Measurements from ENCODE around the gene LRG1.

The LRG1 gene

GRCh38 chr19:4541114-4541805 is 1.4 kb upstream of the LRG1 start:
- Histone ChIP-seq H3K27me3 (ENCODE audit: low read depth, low read length) (no peaks in the 10 kb centered on the region), H3K4me3 (ENCODE audit: low read length) (no peak overlapping the region), H3K9me3 (ENCODE audit: insufficient read depth, low read length) (no peaks in the 10 kb centered on the region), H3K27ac (ENCODE audit: low read length) (no peak overlapping the region), H3K4me2 (ENCODE audit: low read length) (no peak overlapping the region), H4K20me1 (ENCODE audit: insufficient read depth, low read length) (no peaks in the 10 kb centered on the region), H2AFZ (ENCODE audit: low read depth, low read length) (no peak overlapping the region), H3K9ac (ENCODE audit: low read length) (no peak overlapping the region), H3K79me2 (ENCODE audit: low read length) (no peaks in the 10 kb centered on the region), H3K4me1 (ENCODE audit: low read length) (peaks cover 29% of the 10 kb centered on the region), H3K36me3 (replicated peaks; ENCODE audit: low read depth, low read length) (no peaks in the 10 kb centered on the region)
- TF ChIP-seq, protein P1, sequence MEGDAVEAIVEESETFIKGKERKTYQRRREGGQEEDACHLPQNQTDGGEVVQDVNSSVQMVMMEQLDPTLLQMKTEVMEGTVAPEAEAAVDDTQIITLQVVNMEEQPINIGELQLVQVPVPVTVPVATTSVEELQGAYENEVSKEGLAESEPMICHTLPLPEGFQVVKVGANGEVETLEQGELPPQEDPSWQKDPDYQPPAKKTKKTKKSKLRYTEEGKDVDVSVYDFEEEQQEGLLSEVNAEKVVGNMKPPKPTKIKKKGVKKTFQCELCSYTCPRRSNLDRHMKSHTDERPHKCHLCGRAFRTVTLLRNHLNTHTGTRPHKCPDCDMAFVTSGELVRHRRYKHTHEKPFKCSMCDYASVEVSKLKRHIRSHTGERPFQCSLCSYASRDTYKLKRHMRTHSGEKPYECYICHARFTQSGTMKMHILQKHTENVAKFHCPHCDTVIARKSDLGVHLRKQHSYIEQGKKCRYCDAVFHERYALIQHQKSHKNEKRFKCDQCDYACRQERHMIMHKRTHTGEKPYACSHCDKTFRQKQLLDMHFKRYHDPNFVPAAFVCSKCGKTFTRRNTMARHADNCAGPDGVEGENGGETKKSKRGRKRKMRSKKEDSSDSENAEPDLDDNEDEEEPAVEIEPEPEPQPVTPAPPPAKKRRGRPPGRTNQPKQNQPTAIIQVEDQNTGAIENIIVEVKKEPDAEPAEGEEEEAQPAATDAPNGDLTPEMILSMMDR (IDR thresholded peaks at IDR 0.05; ENCODE audit: low read depth, low read length) = no peak
- no peak for TF ChIP-seq EZH2phosphoT487 (IDR thresholded peaks at IDR 0.05; ENCODE audit: low read depth)

DNA sequence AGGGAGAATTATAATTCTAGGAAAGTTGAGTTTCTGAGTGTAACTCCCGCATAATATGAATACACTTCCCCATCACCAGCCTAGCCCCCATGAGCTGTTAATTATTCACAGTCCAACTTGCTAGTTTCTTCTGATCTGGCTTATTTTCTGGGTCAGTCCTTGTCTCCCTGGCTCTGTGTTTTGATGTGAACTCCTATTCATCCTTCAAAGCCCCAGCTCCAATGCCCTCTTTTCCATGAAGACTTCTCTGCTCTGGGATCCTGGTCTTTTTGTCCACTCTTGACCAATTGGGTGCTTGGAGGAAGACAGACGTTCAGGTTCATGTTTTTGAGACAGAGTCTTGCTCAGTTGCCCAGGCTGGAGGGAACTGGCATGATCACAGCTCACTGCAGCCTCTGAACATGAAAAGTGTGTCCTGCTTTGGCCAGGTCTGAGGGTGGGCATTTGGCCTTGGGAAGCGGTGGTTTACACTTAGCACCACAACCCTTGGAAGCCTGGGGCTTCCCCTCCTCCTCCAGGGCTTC is 605 bp downstream of the LRG1 start:
- Histone ChIP-seq H4K20me1 (ENCODE audit: insufficient read depth, low read length) (no peaks in the 10 kb centered on the region), H3K4me3 (ENCODE audit: low read length) (peak overlapping the region; percentile 79), H3K27me3 (ENCODE audit: low read depth, low read length) (no peaks in the 10 kb centered on the region), H3K4me2 (ENCODE audit: low read length) (peak overlapping the region; percentile 83), H2AFZ (ENCODE audit: low read depth, low read length) (no peak overlapping the region), H3K9ac (ENCODE audit: low read length) (peak overlapping the region; percentile 66), H3K9me3 (ENCODE audit: insufficient read depth, low read length) (no peaks in the 10 kb centered on the region), H3K79me2 (ENCODE audit: low read length) (no peaks in the 10 kb centered on the region), H3K36me3 (replicated peaks; ENCODE audit: low read depth, low read length) (no peaks in the 10 kb centered on the region), H3K4me1 (ENCODE audit: low read length) (peaks cover 29% of the 10 kb centered on the region), H3K27ac (ENCODE audit: low read length) (no peak overlapping the region)
- TF ChIP-seq, protein P1 (IDR thresholded peaks at IDR 0.05; ENCODE audit: low read depth, low read length) = no peak
- TF ChIP-seq EZH2phosphoT487 (IDR thresholded peaks at IDR 0.05; ENCODE audit: low read depth) = no peak

DNA sequence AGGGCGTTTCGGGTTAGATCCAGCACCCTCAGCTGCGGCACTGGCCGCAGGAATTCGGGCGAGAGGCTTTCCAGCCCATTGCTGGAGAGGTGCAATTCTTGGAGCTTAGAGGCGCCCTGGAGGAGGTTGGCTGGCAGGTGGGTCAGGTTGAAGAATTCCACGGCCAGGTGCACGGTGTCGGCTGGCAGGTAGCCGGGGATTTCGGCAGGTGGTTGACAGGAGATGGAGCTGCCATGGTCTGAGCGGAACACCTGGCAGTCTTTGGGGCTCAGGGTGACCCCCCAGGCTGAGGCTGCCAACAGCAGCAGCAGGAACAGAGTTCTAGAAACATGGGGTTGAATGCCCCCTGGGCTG is 1.3 kb downstream of the LRG1 start:
- no peak overlapping the region for H3K27ac ChIP-seq (ENCODE audit: low read length)
- no peaks in the 10 kb centered on the region for H3K79me2 ChIP-seq (ENCODE audit: low read length)
- H3K4me3 ChIP-seq (ENCODE audit: low read length) = no peak overlapping the region
- TF ChIP-seq, protein P1 (IDR thresholded peaks at IDR 0.05; ENCODE audit: low read depth, low read length) = no peak
- no peak for TF ChIP-seq EZH2phosphoT487 (IDR thresholded peaks at IDR 0.05; ENCODE audit: low read depth)
- no peak overlapping the region for H3K4me2 ChIP-seq (ENCODE audit: low read length)
- no peaks in the 10 kb centered on the region for H3K36me3 ChIP-seq (replicated peaks; ENCODE audit: low read depth, low read length)
- no peaks in the 10 kb centered on the region for H4K20me1 ChIP-seq (ENCODE audit: insufficient read depth, low read length)
- no peaks in the 10 kb centered on the region for H3K27me3 ChIP-seq (ENCODE audit: low read depth, low read length)
- H3K4me1 ChIP-seq (ENCODE audit: low read length) = peaks cover 29% of the 10 kb centered on the region
- no peak overlapping the region for H3K9ac ChIP-seq (ENCODE audit: low read length)
- no peaks in the 10 kb centered on the region for H3K9me3 ChIP-seq (ENCODE audit: insufficient read depth, low read length)
- no peak overlapping the region for H2AFZ ChIP-seq (ENCODE audit: low read depth, low read length)

DNA sequence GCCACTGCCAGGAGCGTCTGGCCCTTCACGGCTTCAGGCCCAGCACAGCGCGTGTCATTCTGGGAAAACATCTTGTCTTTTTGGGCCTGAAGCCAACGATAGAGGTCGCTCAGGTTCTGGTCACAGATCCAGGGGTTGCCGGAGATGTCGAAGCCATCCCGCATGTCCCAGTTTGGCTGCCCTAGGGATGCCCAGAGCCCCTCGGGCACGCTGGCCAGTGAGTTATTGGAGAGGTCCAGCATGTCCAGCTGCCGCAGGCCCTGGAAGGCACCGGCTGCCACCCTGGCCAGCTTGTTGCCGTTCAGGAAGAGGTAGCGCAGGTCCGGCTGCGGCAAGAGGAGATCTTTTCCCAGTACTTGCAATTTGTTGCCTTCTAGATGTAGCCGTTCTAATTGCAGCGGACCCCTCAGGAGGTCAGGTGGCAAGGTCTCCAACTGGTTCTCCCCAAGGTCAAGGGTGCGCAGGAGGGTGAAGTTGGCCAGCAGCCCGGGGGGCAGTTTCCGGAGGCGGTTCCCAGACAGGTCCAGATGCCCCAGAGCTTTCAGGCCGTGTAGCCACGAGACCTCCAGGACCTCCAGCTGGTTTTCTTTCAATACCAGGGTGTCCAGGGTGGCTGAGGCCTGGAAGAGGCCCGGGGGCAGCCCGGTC is 1.8 kb downstream of the LRG1 start:
- Histone ChIP-seq H4K20me1 (ENCODE audit: insufficient read depth, low read length) (no peaks in the 10 kb centered on the region), H3K4me3 (ENCODE audit: low read length) (no peak overlapping the region), H3K4me2 (ENCODE audit: low read length) (no peak overlapping the region), H3K79me2 (ENCODE audit: low read length) (no peaks in the 10 kb centered on the region), H3K27ac (ENCODE audit: low read length) (no peak overlapping the region), H2AFZ (ENCODE audit: low read depth, low read length) (no peak overlapping the region), H3K36me3 (replicated peaks; ENCODE audit: low read depth, low read length) (no peaks in the 10 kb centered on the region), H3K9ac (ENCODE audit: low read length) (no peak overlapping the region), H3K4me1 (ENCODE audit: low read length) (peaks cover 26% of the 10 kb centered on the region), H3K9me3 (ENCODE audit: insufficient read depth, low read length) (no peaks in the 10 kb centered on the region), H3K27me3 (ENCODE audit: low read depth, low read length) (no peaks in the 10 kb centered on the region)
- TF ChIP-seq, protein P1 (IDR thresholded peaks at IDR 0.05; ENCODE audit: low read depth, low read length) = no peak
- no peak for TF ChIP-seq EZH2phosphoT487 (IDR thresholded peaks at IDR 0.05; ENCODE audit: low read depth)

All from OCI-LY3 (cell line).